Activated CD4-positive, alpha-beta T cell treated with anti-CD3 and anti-CD28 coated beads for 1 hour (primary cell): Measurements from ENCODE around the gene COL27A1.

ENCODE experiments used
- DNase-seq: peaks from one replicate; pipeline ENCODE4 v3.0.0-alpha.2; 2020

COL27A1 gene

GRCh38 chr9:114207845-114208244, 52.5 kb downstream of the COL27A1 start:
- no peak for DNase-seq

DNA sequence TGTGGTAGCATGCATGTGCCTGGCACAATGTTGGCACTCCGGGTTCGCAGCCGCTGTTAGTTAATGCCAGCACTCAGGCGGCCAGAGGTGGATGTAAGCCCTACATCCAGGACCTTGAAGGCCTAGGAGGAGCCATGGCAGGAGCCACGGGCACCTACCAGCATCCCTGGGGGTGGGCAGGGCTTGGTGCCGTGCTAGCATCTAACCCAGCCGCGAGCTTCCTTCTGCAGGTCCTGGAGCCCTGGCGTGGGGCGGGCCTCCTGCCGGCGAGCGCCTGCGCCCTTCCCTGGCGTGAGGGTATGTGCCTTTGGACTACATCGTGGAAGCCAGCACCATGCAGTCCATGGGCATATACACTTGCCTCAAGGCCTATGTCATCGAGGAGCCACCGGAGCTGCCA, 53.8 kb downstream of the COL27A1 start:
- DNase-seq: no peak

GRCh38 chr9:114210136-114210535, 54.8 kb downstream of the COL27A1 start:
- no peak for DNase-seq

- DNase-seq: no peak
Observed at GRCh38 chr9:114210691-114211276, 55.4 kb downstream of the COL27A1 start.

GRCh38 chr9:114212826-114213225, 57.5 kb downstream of the COL27A1 start:
- DNase-seq: no peak

DNA sequence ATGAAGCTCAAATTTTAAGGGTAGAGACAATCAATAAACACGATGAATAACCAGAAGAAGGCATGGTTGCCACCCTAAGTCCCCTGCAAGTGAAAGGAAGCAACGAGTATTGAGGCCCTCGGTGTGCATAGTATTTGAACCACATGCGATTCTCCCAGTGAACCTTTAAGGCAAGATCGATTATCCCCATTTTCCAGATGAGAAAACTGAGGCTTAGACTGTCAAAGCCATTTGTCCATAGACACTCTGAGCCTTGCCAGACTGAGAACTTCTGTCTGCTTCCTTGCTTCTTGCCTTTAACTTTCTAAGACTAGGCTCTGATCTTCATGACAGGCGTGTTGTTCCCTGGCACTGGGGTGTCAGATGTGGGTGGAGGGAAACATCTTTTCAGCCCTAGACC, 58.2 kb downstream of the COL27A1 start:
- DNase-seq: no peak

DNA sequence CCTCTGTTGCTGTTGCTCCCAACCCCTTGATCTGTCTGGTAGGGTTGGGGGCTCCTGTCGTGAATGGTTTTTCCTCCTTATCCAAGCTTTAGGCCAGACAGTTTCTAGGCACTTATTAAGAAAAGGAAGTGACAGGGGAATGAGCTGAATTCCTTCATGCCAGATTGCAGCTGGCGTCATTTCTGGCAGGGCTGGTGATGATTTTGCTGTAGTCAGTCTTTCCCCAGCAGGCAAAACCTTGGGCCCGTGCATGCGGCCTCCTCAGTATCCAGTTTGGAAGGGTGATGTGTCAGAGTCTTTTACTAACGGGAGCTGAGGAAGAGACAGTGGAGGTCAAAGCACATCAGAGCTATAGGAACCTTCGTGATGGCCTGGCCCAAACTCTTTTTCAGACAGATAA, 58.8 kb downstream of the COL27A1 start:
- DNase-seq: no peak

DNA sequence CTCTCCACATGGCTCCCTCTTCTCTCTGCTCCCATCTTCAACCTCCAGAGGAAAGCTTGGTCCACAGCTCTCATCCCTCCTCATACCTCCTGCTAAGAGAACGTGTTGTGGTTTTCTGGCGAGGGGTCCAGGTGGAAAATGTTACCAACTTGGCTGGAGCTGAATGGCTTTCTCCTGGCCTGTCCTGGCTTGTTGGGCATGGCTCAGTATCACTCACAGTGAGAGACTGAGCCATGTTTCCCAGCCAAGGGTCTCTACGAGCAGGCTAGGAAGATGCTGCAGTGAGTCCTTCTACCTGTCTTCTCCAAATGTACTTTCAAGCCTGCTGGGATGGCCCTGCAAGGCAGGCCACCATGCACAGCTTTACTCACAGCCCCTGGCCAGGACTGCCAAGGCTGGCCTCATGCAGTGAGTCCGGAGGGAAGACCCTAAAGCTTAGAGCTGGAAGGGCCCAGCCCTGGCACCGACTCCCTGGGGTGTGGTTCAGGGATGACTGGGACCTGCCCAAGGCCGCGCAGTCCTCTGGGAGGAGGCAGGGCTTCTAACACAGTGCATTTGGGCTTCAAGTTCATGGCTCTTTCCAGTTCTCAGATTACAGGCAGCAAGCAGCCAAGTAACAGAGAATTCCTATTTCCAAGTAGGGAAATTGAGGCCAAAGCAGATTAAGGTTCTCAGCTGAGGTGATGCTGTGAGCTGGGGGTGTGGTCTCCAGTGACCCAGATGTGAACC, 59.5 kb downstream of the COL27A1 start:
- no peak for DNase-seq

DNA sequence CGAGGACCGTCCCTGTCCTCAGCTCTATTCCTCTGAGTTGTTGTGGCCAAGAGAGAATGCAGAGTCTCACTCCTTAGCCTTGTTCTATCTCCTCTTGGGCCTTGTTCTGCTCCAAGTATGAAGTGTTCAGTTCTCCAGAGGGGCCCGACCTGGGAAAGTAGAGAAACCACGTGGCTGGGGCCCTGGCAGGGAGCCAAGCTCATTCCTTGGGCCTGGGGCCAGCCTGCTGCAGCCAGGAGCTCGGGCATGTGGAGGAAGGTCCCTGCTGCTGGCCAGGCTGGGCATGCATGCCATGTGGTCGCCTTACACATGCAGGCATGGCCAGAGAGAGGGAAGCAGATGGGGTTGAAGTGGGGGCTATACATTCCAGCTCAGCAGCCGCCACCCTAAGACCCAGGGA, 60.7 kb downstream of the COL27A1 start:
- no peak for DNase-seq

GRCh38 chr9:114216976-114217375, 61.6 kb downstream of the COL27A1 start:
- no peak for DNase-seq

- no peak for DNase-seq
Observed at GRCh38 chr9:114218264-114219120, 63.2 kb downstream of the COL27A1 start.

- no peak for DNase-seq
Observed at GRCh38 chr9:114220061-114220541, 64.8 kb downstream of the COL27A1 start.

DNA sequence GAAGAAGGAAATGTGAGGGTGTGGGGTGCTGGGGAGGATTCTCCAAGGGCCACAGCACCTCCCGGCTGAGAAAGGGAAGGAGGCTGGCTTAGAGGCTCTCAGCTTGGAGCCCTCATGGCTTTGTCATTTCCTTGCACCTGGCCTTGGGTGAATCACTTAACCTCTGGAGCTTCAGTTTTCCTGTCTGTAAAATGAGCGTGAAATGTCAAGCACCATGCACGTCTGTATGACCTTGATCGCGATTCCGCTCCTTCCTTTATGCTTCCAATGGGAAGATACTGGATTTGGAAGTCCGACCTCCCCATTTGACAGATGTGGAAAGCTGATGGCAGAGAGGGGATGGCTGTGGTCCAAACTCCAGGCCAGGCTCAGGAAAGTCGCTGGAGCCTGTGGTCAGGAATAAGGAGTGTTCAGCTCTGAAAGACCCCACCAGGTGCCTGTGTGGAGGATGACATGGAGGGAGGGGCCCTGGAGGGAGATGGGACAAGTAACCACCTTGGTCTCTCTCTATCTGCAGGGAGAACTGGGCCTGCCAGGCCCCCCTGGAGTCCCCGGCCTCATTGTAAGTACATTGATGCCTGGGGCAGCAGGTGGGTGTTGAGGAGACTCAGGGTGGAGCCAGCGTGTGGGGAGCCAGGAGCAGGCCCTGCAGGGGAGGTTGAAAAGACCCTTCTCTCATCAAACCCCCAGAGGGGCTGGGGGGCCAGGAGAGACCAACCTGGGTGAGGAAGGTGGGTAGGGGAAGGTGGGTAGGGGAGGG, 66.5 kb downstream of the COL27A1 start:
- DNase-seq: no peak

GRCh38 chr9:114223564-114224246, 68.4 kb downstream of the COL27A1 start:
- no peak for DNase-seq

DNA sequence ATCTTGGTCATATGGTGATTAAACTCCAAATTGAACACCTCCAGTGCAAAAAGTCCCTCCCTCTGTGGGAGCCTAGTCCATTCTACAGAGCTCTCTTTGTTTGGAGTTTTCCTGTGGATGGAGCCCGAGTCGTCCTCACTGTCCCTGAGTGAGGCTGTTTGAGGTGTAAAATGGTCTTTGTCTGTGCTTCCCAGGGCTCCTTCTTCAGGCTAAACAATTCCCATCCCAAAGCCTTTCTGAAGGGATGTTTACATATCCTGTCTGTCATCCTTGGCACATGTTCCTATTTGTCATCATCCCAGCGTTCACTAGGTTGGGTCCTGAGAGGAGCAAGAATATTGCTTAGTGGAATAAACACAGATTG, 68.9 kb downstream of the COL27A1 start:
- no peak for DNase-seq

DNA sequence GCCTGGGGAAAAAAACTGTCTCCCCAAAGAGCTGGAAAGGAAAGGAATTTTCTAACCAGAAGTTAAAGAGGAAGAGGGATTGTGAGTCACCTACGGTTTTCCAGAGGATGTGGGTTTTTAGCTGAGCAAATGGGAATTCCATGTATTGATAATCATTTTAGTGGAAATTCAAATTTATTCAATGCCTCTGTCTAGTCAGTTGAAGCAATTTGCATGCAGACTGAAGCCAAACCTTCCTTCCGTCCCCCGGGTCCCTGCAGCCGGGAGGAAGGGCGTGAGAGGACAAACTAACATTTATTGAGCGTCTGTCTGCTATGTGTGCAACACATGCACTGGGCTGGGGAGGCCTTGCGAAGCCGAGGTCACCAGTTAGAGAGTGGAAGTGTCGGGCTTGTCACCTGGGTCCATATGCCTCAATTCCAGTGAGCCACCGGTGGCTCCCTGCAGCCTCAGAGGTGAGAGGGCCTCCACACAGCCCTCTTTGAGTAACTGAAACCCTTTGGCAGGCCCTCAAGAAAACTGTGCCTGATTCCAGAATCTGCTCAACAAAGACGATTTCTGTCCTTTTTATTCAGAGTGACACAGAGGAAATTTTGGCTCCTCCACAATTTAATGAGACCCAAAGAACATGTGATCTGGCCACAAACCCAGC, 70.3 kb downstream of the COL27A1 start:
- DNase-seq: no peak

GRCh38 chr9:114226246-114227055, 71.1 kb downstream of the COL27A1 start:
- no peak for DNase-seq

GRCh38 chr9:114227288-114228015, 72.1 kb downstream of the COL27A1 start:
- DNase-seq: no peak

GRCh38 chr9:114228016-114228808, 72.9 kb downstream of the COL27A1 start:
- DNase-seq: no peak
